Body of pancreas (tissue), 4 donors: Measurements from ENCODE around the gene SCPEP1.

Source experiments
- POLR2A ChIP-seq, 3 donors: fragments of 450-650 bp; IDR thresholded peaks; one replicate each; pipeline ENCODE4 v1.6.1; 2016; ENCODE audit warnings: antibody characterized with exemption in 3 of 3, mild to moderate bottlenecking in 2 of 3
- TF ChIP-seq, protein P1 (sequence below), 7 experiments: fragments of 450-650 bp in 4 of 7; fragments of 200-600 bp in 3 of 7; sonication (generic) in 3 of 7; IDR thresholded peaks; one replicate each; pipeline ENCODE4 v1.5.1; 2016 to 2019; ENCODE audit warnings: antibody characterized with exemption in 7 of 7

DNA sequence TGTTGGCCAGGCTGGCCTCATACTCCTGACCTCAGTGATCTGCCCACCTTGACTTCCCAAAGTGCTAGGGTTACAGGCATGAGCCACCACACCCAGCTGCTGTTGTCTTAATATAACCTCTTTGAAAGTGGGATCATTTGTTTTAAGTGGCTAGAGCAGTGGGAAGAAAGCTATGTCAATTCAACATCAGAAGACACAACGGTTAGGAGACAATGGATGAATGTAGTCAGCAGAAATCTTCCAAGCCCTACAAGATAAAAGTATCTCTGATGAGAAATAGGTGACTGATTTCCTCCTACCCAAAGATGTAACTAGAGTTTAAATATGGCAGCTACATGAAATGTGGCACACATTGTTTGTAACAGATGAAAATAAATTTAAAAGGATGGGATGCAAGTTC is 44.1 kb upstream of the SCPEP1 start:
- no peak for TF ChIP-seq POLR2A (IDR thresholded peaks at IDR 0.05)
- TF ChIP-seq, protein P1, sequence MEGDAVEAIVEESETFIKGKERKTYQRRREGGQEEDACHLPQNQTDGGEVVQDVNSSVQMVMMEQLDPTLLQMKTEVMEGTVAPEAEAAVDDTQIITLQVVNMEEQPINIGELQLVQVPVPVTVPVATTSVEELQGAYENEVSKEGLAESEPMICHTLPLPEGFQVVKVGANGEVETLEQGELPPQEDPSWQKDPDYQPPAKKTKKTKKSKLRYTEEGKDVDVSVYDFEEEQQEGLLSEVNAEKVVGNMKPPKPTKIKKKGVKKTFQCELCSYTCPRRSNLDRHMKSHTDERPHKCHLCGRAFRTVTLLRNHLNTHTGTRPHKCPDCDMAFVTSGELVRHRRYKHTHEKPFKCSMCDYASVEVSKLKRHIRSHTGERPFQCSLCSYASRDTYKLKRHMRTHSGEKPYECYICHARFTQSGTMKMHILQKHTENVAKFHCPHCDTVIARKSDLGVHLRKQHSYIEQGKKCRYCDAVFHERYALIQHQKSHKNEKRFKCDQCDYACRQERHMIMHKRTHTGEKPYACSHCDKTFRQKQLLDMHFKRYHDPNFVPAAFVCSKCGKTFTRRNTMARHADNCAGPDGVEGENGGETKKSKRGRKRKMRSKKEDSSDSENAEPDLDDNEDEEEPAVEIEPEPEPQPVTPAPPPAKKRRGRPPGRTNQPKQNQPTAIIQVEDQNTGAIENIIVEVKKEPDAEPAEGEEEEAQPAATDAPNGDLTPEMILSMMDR (IDR thresholded peaks at IDR 0.05): no peak
